ENCODE measurements around the gene SIGLEC14. TPM values are rescaled to one million over a fixed set of nuclear protein-coding genes. Genes with fewer than 3 reads are reported as not detected.
"Not testable (repeated sequence)": the region's sequence is repeated elsewhere in the genome, so short reads cannot be mapped to it uniquely, and the experiment has no call there.

Gene SIGLEC14
- polyA plus RNA-seq, 2 of the 4 experiments (the other 2 are of a cell fraction): 0.03 TPM; not detected in 1

DNA sequence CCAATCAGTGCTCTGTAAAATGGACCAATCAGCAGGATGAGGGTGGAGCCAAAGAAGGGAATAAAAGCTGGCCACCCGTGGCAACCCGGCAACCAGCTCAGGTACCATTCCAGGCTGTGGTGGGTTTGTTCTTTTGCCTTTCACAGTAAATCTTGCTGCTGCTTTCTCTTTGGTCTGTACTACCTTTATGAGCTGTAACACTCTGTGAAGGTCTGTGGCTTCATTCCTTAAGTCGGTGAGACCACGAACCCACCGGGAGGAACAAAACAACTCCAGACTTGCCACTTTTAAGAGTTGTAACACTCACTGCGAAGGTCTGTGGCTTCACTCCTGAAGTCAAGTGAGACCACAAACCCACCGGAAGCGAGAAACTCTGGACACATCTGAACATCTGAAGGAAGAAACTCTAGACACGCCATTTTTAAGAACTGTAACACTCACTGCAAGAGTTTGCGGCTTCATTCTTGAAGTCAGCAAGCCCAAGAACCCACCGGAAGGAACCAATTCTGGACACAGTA, 30.0 kb upstream of the SIGLEC14 start:
- WGBS (ENCODE audit: missing lambda C conversion rate): 48% methylated on average over 11 of the region's 11 CpGs
- TF ChIP-seq, protein P1, sequence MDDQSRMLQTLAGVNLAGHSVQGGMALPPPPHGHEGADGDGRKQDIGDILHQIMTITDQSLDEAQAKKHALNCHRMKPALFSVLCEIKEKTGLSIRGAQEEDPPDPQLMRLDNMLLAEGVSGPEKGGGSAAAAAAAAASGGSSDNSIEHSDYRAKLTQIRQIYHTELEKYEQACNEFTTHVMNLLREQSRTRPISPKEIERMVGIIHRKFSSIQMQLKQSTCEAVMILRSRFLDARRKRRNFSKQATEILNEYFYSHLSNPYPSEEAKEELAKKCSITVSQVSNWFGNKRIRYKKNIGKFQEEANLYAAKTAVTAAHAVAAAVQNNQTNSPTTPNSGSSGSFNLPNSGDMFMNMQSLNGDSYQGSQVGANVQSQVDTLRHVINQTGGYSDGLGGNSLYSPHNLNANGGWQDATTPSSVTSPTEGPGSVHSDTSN (IDR thresholded peaks at IDR 0.05): no peak
- no peak for TF ChIP-seq NPAS2 (CRISPR knock-in tag; IDR thresholded peaks at IDR 0.05; ENCODE audit: borderline replicate concordance)
- no peak for TF ChIP-seq HDAC2 (IDR thresholded peaks at IDR 0.05)
- TF ChIP-seq, protein P2, sequence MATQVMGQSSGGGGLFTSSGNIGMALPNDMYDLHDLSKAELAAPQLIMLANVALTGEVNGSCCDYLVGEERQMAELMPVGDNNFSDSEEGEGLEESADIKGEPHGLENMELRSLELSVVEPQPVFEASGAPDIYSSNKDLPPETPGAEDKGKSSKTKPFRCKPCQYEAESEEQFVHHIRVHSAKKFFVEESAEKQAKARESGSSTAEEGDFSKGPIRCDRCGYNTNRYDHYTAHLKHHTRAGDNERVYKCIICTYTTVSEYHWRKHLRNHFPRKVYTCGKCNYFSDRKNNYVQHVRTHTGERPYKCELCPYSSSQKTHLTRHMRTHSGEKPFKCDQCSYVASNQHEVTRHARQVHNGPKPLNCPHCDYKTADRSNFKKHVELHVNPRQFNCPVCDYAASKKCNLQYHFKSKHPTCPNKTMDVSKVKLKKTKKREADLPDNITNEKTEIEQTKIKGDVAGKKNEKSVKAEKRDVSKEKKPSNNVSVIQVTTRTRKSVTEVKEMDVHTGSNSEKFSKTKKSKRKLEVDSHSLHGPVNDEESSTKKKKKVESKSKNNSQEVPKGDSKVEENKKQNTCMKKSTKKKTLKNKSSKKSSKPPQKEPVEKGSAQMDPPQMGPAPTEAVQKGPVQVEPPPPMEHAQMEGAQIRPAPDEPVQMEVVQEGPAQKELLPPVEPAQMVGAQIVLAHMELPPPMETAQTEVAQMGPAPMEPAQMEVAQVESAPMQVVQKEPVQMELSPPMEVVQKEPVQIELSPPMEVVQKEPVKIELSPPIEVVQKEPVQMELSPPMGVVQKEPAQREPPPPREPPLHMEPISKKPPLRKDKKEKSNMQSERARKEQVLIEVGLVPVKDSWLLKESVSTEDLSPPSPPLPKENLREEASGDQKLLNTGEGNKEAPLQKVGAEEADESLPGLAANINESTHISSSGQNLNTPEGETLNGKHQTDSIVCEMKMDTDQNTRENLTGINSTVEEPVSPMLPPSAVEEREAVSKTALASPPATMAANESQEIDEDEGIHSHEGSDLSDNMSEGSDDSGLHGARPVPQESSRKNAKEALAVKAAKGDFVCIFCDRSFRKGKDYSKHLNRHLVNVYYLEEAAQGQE (IDR thresholded peaks at IDR 0.05): no peak
- no peak for TF ChIP-seq ZNF302 (CRISPR knock-in tag; IDR thresholded peaks at IDR 0.05)
- no peak for TF ChIP-seq ZC3H11A (IDR thresholded peaks at IDR 0.05)
- TF ChIP-seq, protein P3, sequence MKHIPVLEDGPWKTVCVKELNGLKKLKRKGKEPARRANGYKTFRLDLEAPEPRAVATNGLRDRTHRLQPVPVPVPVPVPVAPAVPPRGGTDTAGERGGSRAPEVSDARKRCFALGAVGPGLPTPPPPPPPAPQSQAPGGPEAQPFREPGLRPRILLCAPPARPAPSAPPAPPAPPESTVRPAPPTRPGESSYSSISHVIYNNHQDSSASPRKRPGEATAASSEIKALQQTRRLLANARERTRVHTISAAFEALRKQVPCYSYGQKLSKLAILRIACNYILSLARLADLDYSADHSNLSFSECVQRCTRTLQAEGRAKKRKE (CRISPR knock-in tag; IDR thresholded peaks at IDR 0.05; ENCODE audit: low read depth): no peak
- TF ChIP-seq HOXB13 (CRISPR knock-in tag; IDR thresholded peaks at IDR 0.05; ENCODE audit: low read depth): no peak
- no peak for TF ChIP-seq ESRRA (IDR thresholded peaks at IDR 0.05; ENCODE audit: borderline replicate concordance, low read length)
- TF ChIP-seq CHD2 (IDR thresholded peaks at IDR 0.05; ENCODE audit: low read length, partially characterized antibody): no peak
- no peak for TF ChIP-seq CBX2 (IDR thresholded peaks at IDR 0.05; ENCODE audit: borderline replicate concordance, low read depth)
- TF ChIP-seq TP53 (CRISPR knock-in tag; IDR thresholded peaks at IDR 0.05): no peak
- no peak for TF ChIP-seq EHMT2 (IDR thresholded peaks at IDR 0.05; ENCODE audit: low read depth)
- TF ChIP-seq EHF (CRISPR knock-in tag; IDR thresholded peaks at IDR 0.05): no peak
- no peak for TF ChIP-seq BHLHE40 (IDR thresholded peaks at IDR 0.05; ENCODE audit: low read depth, low read length)
- TF ChIP-seq JUNB (IDR thresholded peaks at IDR 0.05): no peak
- DNase-seq (ENCODE audit: low read depth in 1 of 2, low spot score in 1 of 2) (no peak), FAIRE-seq (no peak), ATAC-seq (no peak)
- H3K4me3 ChIP-seq: no peak overlapping the region
- H3K4me2 ChIP-seq: no peak overlapping the region
- H3K4me1 ChIP-seq: no peaks in the 10 kb centered on the region
- POLR2A ChIA-PET: no interaction called here
- H3K9me3 ChIP-seq: peaks cover 30% of the 10 kb centered on the region
- no peak overlapping the region for H3K27ac ChIP-seq
- CTCF ChIA-PET: interaction anchor here (0.6 to 2.7 kb wide), 5 partner anchors 8 to 254 kb away, joined by 3 to 13 read pairs (median 5); no protein-coding TSS in a partner anchor

DNA sequence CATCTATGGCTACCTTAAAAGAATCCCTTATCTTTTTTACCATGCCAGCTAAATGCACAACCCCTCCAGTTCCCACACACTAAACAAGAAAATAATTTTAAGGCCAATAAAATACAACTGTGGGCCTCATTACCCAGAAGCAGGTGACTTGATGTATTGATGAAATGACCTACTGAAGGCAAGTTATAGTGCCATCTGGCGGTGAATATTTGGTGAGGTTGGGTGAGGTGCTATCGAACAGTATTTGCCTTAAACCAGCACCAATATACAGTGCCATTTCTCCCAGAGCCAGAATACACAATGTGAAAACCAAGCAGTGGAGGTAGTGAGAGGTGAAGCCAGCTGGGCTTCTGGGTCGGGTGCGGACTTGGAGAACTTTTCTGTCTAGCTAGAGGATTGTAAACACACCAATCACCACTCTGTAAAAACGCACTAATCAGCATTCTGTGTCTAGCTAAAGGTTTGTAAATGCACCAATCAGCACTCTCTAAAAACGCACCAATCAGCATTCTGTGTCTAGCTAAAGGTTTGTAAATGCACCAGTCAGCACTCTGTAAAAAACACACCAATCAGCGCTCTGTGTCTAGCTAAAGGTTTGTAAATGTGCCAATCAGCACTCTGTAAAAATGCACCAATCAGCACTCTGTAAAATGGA, 29.4 kb upstream of the SIGLEC14 start:
- H3K27ac ChIP-seq, H3K4me2 ChIP-seq, POLR2A ChIA-PET, H3K4me1 ChIP-seq, H3K4me3 ChIP-seq: not testable (repeated sequence)
- peak in 1 of 2 experiments; percentile 67 for DNase-seq (ENCODE audit: low read depth in 1 of 2, low spot score in 1 of 2)
- CTCF ChIA-PET: interaction anchor here (0.6 to 2.7 kb wide), 5 partner anchors 8 to 254 kb away, joined by 3 to 13 read pairs (median 5); no protein-coding TSS in a partner anchor
- 5% methylated on average over 7 of the region's 7 CpGs for WGBS (ENCODE audit: missing lambda C conversion rate)
- H3K9me3 ChIP-seq: peaks cover 26% of the 10 kb centered on the region
- peak; percentile 86 for FAIRE-seq
- peak; percentile 57 for TF ChIP-seq MAFK (IDR thresholded peaks at IDR 0.05; ENCODE audit: partially characterized antibody)
- TF ChIP-seq RAD21 (conservative IDR thresholded peaks at IDR 0.05 in 1 of 2, IDR thresholded peaks at IDR 0.05 in 1 of 2): peak in 1 of 2 experiments; percentile 17; a peak in 1 of 5 replicates
- TF ChIP-seq, protein P4, sequence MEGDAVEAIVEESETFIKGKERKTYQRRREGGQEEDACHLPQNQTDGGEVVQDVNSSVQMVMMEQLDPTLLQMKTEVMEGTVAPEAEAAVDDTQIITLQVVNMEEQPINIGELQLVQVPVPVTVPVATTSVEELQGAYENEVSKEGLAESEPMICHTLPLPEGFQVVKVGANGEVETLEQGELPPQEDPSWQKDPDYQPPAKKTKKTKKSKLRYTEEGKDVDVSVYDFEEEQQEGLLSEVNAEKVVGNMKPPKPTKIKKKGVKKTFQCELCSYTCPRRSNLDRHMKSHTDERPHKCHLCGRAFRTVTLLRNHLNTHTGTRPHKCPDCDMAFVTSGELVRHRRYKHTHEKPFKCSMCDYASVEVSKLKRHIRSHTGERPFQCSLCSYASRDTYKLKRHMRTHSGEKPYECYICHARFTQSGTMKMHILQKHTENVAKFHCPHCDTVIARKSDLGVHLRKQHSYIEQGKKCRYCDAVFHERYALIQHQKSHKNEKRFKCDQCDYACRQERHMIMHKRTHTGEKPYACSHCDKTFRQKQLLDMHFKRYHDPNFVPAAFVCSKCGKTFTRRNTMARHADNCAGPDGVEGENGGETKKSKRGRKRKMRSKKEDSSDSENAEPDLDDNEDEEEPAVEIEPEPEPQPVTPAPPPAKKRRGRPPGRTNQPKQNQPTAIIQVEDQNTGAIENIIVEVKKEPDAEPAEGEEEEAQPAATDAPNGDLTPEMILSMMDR (IDR thresholded peaks at IDR 0.05): peak; percentile 23; the same call in 2 of the 3 replicates
- ATAC-seq: peak in 1 of 2 experiments; percentile 79; a peak in 3 of 6 replicates
